ENCODE data around the gene KRTAP10-6.

- TF ChIP-seq EZH2phosphoT487 (IDR thresholded peaks at IDR 0.05; ENCODE audit: insufficient read depth, low read depth) (no peak), EZH2 (IDR thresholded peaks at IDR 0.05; ENCODE audit: insufficient read depth, poor library complexity, severe bottlenecking) (no peak)
These were observed 16.8 kb downstream of the KRTAP10-6 start for GRCh38 chr21:44575307-44576024.
